ENCODE measurements around the gene TTC36.
"Not testable (repeated sequence)": the region's sequence is repeated elsewhere in the genome, so short reads cannot be mapped to it uniquely, and the experiment has no call there.

Gene TTC36, protein sequence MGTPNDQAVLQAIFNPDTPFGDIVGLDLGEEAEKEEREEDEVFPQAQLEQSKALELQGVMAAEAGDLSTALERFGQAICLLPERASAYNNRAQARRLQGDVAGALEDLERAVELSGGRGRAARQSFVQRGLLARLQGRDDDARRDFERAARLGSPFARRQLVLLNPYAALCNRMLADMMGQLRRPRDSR

DNA sequence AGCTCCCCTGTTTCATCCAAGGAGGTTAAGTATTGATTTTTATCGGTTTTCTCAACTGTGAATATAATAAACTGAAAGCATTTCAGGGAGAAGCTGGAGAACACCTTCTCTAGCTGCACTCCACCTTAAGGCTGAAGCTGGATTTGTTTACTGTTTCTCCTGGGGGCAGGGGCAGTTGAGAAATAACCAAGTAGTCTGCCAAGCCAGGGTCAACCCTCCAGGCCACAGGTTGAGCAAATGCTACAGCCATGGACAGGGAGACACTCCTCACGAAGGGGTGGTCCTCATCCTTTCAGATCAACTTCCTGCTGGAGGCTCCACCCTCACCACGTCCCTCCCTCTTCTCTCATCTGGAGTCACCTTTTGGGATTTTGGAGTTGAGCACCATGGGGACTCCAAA is at the start of gene TTC36:
TTC36 (plus strand) TSS at position 366 of the 400 bp plus-strand sequence; CDS start at position 387, 21 bp downstream.
- DNase-seq (ENCODE audit: low spot score), result no peak

DNA sequence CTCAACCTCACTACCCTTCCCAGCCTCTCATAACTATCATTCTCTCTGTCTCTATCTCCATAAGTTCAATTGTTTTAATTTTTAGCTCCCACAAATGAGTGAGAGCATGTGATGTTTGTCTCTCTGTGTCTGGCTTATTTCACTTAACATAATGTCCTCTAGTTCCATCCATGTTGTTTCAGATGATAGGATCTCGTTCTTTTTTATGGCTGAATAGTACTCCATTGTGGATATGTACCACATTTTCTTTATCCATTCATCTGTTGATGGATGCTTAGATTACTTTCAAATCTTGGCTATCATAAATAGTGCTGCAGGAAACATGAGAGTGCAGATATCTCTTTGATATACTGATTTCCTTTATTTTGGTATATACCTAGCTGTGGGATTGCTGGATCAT is 46.0 kb upstream of the TTC36 start:
- not testable (repeated sequence) for DNase-seq (ENCODE audit: low spot score)

DNA sequence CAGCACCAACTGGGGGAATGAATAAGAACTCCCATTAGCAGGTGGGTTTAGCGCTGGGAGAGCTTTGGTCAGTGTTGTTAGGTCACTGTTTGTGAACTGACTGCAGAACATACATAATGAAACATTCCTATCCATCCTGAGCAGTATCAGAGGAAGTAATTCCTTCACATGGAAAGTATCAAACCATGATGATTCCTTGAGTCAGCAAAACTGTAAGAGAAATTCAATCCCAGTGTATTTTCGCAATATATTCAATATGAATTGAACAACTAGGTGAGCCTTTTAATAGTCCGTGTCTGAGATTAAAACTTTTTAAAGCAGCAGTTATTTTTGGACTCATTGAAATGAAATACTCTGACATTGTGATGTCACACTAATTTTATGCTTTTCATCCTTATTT is 42.9 kb upstream of the TTC36 start:
- DNase-seq (ENCODE audit: low spot score), result no peak

DNA sequence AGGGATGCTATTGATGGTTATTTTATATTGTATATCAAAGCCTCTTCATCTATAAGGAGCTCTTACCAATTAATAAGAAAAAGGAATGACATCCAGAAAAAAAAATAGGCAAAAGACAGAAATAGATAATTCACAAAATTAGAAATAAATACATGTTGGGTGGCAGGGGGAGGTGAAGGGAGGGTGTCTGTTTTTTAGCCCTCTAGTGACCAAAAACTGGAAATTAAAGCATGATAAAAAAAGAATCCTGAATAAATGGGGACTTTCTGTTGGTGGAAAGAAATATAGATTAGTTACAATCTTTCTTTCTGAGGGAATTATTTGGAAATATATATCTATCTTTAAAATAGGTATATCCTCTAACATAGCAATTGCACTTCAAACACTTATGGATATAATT is 42.0 kb upstream of the TTC36 start:
- DNase-seq (ENCODE audit: low spot score), result no peak

DNA sequence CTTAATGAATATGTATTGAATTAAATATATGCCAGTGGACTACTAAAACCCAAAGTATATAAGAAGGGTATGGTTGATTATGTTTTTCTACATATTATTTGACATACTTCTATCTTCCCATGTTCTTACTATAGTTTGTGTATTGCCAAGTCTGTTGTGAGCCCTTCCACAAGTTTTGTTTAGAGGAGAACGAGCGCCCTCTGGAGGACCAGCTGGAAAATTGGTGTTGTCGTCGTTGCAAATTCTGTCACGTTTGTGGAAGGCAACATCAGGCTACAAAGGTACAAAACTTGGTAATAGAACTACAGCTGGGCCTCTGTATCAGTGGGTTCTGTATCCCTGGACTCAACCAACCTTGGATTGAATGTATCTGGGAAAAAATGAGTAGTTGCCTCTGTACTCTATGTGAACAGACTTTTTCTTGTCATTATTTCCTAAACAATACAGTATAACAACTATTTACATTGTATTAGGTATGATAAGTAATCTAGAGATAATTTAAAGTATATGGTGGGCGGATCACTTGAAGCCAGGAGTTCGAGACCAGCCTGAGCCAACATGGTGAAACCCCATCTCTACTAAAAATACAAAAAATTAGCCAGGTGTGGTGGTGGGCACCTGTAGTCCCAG is 38.7 kb upstream of the TTC36 start:
- peak; percentile 83 for DNase-seq (ENCODE audit: low spot score)

DNA sequence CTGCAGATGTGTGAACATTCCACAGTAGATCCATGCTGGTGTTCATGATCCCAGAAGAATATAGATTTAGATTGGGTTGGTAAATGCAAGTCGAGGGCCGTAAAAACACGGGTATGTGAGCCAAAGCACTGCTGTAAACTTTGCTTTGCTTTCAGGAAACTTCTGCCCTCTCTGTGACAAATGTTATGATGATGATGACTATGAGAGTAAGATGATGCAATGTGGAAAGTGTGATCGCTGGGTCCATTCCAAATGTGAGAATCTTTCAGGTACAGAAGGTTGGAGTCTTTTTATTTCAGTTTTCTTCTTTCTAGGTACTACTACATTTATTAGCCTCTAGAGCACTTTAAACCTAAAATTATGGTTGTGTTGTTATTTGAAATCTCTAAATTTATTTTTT is 36.2 kb upstream of the TTC36 start:
- no peak for DNase-seq (ENCODE audit: low spot score)

DNA sequence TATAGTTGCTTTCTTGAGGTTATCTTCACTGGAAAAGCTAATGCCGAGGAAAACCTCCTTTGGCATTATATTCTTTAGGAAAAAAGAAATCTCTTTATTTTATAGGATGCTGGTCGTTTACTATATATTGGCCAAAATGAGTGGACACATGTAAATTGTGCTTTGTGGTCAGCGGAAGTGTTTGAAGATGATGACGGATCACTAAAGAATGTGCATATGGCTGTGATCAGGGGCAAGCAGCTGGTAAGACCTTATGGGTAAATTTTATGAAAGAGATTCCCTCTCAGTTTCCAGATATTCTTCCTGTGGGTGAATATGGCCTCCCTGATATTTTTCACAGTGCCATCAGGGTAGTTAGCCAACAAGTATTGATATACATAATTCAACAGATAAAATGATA is 29.4 kb upstream of the TTC36 start:
- DNase-seq (ENCODE audit: low spot score), result no peak

DNA sequence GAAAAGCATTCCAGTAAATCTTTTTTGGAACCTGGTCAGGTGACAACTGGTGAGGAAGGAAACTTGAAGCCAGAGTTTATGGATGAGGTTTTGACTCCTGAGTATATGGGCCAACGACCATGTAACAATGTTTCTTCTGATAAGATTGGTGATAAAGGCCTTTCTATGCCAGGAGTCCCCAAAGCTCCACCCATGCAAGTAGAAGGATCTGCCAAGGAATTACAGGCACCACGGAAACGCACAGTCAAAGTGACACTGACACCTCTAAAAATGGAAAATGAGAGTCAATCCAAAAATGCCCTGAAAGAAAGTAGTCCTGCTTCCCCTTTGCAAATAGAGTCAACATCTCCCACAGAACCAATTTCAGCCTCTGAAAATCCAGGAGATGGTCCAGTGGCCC is 24.1 kb upstream of the TTC36 start:
- DNase-seq (ENCODE audit: low spot score), result no peak

DNA sequence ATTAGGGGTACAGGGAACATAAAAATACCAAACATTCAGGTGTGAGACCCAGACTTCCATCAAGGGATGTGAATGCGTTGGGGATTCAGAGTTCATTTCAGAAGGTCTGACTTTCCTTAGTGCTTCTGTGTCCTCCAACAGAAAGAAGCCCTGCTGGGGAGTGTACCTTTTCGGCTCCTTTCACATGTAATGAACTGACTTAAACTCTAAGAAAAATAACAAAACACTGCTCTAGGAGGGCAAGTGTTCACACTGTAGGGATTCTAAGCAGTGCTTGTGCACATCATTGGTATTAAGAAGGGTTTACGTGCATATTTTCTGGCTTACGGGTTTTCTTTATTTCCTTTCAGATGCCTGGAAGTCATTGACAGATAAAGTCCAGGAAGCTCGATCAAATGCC is 15.7 kb upstream of the TTC36 start:
- DNase-seq (ENCODE audit: low spot score), result no peak

DNA sequence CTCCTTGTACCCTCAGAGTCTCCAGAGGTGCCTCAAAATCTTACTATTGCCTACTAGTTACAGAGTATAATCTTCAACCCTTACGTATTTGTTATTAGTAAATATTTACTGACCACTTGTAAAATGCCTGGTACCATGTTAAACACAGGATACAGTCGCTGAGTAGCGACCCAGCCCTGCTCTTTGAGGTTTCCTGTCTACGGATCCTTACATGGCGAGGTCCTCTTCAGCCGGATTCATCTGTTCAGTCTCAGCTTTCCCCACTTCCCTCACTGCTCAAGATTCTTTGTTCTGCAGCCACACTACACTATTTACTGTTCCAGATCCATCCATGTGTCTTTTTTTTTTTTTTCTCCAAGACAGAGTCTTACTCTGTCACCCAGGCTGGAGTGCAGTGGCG is 13.2 kb upstream of the TTC36 start:
- no peak for DNase-seq (ENCODE audit: low spot score)

DNA sequence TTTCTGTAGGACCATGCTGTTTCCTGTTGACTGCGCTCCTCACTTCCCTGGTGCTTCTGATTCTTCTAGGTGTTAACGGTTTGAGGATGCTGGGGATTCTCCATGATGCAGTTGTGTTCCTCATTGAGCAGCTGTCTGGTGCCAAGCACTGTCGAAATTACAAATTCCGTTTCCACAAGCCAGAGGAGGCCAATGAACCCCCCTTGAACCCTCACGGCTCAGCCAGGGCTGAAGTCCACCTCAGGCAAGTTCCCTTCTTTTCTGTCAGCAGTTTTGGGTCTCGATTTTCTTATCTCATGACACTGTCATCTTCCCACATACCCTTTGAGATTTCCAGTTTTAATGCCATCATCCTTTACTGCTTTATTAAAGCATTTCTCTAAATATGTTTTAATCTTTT is 7.7 kb upstream of the TTC36 start:
- no peak for DNase-seq (ENCODE audit: low spot score)

DNA sequence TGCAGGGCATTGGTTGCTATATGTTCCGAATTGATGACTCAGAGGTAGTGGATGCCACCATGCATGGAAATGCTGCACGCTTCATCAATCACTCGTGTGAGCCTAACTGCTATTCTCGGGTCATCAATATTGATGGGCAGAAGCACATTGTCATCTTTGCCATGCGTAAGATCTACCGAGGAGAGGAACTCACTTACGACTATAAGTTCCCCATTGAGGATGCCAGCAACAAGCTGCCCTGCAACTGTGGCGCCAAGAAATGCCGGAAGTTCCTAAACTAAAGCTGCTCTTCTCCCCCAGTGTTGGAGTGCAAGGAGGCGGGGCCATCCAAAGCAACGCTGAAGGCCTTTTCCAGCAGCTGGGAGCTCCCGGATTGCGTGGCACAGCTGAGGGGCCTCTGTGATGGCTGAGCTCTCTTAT is 5.4 kb upstream of the TTC36 start:
- DNase-seq (ENCODE audit: low spot score), result no peak

DNA sequence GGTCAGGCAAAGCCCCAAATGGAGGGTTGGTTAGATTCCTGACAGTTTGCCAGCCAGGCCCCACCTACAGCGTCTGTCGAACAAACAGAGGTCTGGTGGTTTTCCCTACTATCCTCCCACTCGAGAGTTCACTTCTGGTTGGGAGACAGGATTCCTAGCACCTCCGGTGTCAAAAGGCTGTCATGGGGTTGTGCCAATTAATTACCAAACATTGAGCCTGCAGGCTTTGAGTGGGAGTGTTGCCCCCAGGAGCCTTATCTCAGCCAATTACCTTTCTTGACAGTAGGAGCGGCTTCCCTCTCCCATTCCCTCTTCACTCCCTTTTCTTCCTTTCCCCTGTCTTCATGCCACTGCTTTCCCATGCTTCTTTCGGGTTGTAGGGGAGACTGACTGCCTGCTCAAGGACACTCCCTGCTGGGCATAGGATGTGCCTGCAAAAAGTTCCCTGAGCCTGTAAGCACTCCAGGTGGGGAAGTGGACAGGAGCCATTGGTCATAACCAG is 4.7 kb upstream of the TTC36 start:
- DNase-seq (ENCODE audit: low spot score), result no peak

DNA sequence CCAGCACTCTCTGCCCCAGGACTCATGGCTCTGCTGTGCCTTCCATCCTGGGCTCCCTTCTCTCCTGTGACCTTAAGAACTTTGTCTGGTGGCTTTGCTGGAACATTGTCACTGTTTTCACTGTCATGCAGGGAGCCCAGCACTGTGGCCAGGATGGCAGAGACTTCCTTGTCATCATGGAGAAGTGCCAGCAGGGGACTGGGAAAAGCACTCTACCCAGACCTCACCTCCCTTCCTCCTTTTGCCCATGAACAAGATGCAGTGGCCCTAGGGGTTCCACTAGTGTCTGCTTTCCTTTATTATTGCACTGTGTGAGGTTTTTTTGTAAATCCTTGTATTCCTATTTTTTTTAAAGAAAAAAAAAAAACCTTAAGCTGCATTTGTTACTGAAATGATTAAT is 2.9 kb upstream of the TTC36 start:
- no peak for DNase-seq (ENCODE audit: low spot score)

DNA sequence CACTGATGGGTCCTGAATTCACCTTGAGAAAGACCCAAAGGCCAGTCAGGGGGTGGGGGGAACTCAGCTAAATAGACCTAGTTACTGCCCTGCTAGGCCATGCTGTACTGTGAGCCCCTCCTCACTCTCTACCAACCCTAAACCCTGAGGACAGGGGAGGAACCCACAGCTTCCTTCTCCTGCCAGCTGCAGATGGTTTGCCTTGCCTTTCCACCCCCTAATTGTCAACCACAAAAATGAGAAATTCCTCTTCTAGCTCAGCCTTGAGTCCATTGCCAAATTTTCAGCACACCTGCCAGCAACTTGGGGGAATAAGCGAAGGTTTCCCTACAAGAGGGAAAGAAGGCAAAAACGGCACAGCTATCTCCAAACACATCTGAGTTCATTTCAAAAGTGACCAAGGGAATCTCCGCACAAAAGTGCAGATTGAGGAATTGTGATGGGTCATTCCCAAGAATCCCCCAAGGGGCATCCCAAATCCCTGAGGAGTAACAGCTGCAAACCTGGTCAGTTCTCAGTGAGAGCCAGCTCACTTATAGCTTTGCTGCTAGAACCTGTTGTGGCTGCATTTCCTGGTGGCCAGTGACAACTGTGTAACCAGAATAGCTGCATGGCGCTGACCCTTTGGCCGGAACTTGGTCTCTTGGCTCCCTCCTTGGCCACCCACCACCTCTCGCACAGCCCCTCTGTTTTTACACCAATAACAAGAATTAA is 2.4 kb upstream of the TTC36 start:
- DNase-seq (ENCODE audit: low spot score), result no peak

DNA sequence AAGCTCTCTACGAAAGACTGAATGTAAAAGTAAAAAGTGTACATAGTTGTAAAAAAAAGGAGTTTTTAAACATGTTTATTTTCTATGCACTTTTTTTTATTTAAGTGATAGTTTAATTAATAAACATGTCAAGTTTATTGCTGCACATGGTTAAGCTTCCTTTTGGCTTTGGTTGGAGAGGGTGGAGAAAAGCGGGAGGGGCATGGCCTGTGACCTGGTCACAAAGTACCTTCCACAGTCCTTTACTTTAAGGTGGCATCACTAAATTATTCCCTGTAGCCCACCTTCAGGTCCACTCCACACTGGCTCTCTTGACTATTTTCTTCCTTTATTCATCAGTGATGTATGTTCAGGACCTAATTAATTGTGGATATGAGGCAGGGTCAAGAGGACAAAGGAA is 586 bp upstream of the TTC36 start:
- DNase-seq (ENCODE audit: low spot score), result no peak

DNA sequence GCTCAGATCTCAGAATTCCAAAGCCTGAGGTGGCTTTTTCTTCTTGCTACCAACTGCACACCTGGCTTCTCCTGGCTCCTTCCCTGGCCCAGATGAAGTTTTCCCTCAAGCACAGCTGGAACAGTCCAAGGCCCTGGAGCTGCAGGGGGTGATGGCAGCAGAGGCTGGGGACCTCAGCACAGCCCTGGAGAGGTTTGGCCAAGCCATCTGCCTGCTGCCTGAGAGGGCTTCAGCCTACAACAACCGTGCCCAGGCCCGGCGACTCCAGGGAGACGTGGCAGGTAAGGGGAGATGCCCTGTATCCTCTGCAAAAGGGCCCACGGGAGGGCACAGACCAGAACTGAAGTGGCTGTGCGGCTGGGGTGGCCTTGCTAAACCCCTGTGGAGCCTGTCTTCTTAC is 1.2 kb downstream of the TTC36 start:
- DNase-seq (ENCODE audit: low spot score), result no peak

DNA sequence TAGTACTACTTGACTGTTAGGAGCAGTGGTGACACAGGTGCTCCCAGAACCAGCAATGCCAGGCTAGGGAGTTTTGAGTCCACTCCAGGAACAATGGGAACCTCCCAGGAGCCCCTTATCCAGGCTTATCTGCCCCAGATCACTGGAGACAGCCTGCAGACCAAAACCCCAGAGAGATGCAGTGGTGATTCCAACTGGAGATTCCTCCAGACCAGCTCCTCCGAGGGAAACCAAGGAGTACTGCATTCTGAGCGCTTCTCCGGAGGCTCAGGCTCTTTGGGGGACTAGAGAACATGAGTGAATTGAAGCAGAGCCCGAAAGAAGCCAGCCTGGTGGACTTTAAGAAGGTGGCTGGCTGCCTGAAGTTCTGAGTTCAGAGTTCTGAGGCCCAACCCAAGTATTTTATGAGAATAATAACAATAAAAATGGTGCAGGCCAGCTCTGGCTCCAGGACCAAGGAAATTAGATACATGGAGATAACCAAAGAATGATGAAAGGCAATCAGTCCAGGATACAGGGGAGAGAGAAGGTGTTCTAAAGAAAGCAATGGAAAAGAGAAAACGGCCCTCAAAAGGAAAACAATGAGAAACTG is 2.4 kb downstream of the TTC36 start:
- no peak for DNase-seq (ENCODE audit: low spot score)

DNA sequence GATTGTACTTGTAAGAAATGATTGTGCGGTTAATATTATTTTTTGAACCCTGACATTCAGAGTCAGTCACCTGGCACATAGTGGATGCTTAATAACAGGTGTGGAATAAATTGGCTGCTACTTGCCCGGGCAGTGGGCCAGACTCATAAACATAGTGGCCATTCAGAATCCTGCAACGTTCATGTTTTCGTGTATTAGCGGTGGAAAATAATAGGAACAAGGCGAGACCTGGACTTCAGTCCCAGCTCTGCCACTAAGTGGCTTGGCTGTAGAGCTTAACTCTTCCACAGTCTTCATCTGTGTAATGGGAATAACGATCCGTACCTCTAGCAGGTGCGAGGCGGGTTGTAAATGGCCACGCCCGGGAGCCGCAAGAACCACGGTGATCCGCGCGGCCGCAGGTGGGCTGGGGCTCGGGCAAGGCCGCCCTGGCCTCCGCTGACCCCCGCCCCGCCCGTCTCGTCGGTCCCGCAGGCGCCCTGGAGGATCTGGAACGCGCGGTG is 3.0 kb downstream of the TTC36 start:
- no peak for DNase-seq (ENCODE audit: low spot score)

DNA sequence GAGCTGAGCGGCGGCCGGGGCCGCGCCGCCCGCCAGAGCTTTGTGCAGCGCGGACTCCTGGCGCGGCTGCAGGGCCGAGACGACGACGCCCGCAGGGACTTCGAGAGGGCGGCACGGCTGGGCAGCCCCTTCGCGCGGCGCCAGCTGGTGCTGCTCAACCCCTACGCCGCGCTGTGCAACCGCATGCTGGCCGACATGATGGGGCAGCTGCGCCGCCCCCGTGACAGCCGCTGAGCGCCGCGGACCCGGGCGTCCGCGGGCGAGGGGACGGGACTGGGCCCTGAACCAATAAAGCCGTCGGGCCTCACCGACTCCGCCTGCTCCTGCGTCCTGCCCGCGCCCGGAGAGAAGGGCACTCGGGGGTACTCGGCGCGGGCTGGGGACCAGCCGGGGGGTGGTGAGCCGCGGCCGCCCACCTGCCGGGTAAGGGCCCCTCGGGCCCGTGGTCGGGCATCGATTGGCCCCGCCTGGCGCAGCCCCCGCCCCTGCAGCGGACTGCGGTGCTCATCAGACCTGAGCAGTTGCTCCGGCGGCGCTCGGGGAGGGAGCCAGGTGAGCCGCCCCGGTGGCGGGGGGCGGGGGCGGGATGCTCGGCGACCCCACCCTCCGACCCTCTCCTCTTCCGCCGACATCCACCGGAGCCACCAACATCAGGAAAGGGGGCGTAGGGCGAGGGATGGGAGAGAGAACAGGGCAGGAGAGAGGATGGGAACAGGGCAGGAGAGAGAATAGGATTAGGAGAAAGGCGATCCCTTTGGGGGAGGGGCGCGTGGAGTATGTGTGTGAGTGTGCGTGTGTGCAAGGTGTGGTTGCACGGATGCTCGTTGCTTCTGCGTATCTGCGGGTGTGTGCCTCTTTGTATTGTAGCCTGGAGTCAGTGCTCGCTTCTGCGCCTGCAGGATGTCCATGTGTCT is 3.7 kb downstream of the TTC36 start, which contains the start of gene TMEM25:
TMEM25 (plus strand) TSS at position 510 of the 914 bp plus-strand sequence. CDS start 610 bp downstream, outside the sequence.
- DNase-seq (ENCODE audit: low spot score), result no peak

DNA sequence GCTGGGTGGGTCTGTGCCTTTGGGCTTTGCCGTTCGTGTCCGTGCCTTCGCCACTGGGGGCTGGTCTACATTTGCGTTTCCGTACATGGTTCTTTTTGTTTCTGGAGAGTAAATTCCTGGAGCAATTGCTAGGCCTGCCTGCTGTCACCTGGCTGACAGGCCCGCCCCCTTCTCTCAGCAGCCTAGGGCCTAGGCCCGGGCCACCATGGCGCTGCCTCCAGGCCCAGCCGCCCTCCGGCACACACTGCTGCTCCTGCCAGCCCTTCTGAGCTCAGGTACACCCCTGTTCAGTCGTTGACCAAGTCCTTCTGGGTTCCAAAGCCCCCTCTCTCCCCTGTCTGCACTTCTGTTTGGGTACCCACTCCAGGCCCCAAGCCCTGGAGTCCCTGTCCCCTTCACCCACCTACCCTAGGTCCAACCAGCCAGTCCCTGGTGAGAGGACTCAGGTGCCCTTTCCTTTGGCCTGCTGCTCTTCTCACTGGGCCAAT is 4.4 kb downstream of the TTC36 start:
- DNase-seq (ENCODE audit: low spot score), result no peak
